Activated naive CD4-positive, alpha-beta T cell treated with anti-CD3 and anti-CD28 coated beads, Interleukin-2, amount 50 U/mL, for 72 hours (primary cell): Measurements from ENCODE around the gene OR4D5. TPM values are rescaled to one million over a fixed set of nuclear protein-coding genes. Genes with fewer than 3 reads are reported as not detected.

ENCODE experiments used
- total RNA-seq, 2 donors: library from RNA; stranded (reverse); gene quantifications; one replicate each; pipeline ENCODE4 v1.2.3, GENCODE V29; 2022

OR4D5 gene
- total RNA-seq, 2 donors from 2014 or later: not detected

Other genes starting within 250 kb of the OR4D5 start
- gene ZNF202, start 198.0 kb upstream of the OR4D5 start, total RNA-seq: 10 to 100 TPM in 1 of 2 donors, 1 to 10 TPM in 1; 6.9 to 12.2 TPM
- gene OR6X1, start 185.1 kb upstream of the OR4D5 start, total RNA-seq: not detected
- not detected for gene OR6M1, start 133.3 kb upstream of the OR4D5 start, total RNA-seq
- gene TMEM225, start 53.9 kb upstream of the OR4D5 start, total RNA-seq: not detected
- gene OR8D4, start 37.5 kb upstream of the OR4D5 start, total RNA-seq: not detected
- gene OR6T1, start 4.2 kb downstream of the OR4D5 start, total RNA-seq: not detected
- not detected for gene OR10S1, start 38.2 kb downstream of the OR4D5 start, total RNA-seq
- not detected for gene OR10G6, start 55.5 kb downstream of the OR4D5 start, total RNA-seq
- not detected for gene OR10G4, start 73.4 kb downstream of the OR4D5 start, total RNA-seq
- gene OR10G9, start 83.4 kb downstream of the OR4D5 start, total RNA-seq: not detected
- not detected for gene OR10G8, start 87.2 kb downstream of the OR4D5 start, total RNA-seq
- gene OR10G7, start 101.7 kb downstream of the OR4D5 start, total RNA-seq: not detected
- gene VWA5A, start 175.8 kb downstream of the OR4D5 start, total RNA-seq: 10 to 100 TPM in 1 of 2 donors, 1 to 10 TPM in 1; 7.7 to 13.7 TPM
- not detected for gene OR10D3, start 243.7 kb downstream of the OR4D5 start, total RNA-seq